ENCODE measurements around the gene PCCA.
"Not testable (repeated sequence)": the region's sequence is repeated elsewhere in the genome, so short reads cannot be mapped to it uniquely, and the experiment has no call there.

PCCA gene

DNA sequence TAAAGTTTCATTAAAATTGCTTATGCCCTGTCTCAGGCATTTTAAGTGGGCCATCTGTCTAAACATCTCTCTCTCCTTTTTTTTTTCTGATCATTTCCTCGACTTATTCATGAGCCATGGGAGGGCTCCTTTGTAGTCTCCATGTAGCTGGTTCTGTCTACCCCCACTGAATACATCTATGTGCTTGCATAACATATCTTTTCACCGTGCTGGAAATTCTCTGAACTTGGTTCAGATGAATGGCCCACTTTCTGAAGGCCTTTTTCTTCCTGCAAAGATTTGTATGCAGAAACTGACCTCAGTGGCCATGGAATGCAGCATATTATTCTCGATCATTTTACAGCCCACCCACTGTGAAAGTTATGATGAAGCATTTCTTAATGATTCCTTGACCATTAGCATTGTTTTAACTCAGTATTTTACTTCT is 274.4 kb downstream of the PCCA start:
- DNase-seq (ENCODE audit: low spot score), result no peak

- no peak for DNase-seq (ENCODE audit: low spot score)
Measured at GRCh38 chr13:100363874-100364273, 275.0 kb downstream of the PCCA start.

DNA sequence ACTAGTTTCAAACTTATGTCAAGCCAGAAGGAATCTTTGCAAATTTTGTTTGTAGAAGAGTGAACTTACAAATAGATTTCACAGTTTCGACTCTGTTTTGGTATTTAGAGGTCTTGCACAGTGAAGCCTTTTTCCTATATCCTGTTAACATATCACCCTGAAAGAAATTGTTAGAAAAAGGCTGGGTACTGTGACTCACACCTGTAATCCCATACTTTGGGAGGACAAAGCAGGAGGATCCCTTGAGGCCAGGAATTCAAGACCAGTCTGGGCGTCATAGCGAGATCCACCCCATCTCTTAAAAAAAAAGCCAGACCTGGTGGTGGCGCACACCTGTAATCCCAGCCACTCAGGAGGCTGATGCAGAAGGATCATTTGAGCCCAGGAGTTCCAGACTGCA is 275.7 kb downstream of the PCCA start:
- DNase-seq (ENCODE audit: low spot score), result no peak

GRCh38 chr13:100365680-100366079 is 276.8 kb downstream of the PCCA start:
- DNase-seq (ENCODE audit: low spot score), result no peak

GRCh38 chr13:100378533-100378932 is 289.6 kb downstream of the PCCA start:
- no peak for DNase-seq (ENCODE audit: low spot score)

DNA sequence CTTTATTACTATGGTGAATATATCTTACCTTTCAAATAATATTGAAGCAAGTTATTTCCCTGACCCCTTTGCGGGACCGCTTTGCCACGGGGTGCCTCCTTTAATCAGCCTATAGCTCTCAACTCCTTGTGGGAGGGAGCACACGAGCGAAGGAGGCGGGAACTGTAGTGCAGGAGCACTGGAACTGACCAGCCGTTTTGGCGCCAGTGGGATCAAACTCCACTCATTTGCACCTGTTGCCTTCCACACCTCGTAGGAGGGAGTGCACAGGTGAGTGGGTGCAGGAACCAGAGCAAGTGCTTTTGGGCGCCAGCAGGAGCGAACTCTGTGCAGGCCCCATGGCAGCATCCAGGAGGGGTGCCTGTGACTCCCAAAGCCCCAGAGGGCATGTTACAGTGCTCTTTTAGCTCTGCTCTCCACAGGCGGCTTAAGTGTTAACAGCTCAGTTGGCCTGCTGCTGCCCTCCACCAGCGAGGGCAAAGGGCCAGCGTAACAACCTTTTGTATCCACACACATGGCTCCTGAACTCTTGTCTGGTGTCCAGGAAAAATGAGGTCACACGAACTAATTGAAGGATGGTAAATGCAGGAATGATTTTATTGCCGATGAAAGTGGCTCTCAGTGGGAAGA is 292.8 kb downstream of the PCCA start:
- no peak for DNase-seq (ENCODE audit: low spot score)

DNA sequence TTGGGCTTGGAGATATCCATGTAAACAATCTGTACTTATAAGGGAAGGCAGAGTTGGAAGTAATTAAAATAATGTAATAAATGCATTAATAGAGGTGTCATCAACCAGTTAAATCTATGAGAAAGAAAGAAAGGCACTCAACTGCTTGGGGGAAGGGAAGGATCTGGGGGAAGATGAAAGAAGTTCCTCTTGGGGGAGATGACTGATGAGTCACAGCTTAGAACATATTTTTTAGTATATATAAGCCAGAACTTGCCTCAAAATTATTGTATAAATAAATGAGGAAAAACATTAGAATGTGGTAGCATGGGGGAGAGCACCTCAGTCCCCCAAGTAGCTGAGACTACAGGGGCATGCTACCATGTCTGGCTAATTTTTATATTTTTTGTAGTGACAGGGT is 293.9 kb downstream of the PCCA start:
- no peak for DNase-seq (ENCODE audit: low spot score)

DNA sequence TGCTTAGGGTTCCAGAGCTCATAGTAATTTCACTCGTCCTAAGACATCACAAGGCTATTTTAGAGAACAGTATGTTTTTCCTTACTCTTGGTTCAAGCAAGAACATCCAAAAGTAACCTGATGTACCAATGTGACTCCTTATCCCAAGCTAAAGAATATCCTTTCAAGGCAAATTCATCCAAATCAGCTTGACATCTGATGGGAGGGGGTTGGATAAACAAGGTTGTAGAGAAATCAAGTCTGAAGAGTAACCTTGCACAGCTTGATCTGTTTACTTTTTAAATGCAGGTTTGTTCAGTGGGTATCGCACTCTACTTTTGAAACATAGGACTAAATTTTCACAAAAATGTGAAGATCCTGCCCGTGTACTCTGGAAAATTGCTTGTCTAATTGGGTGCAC is 298.5 kb downstream of the PCCA start:
- DNase-seq (ENCODE audit: low spot score), result no peak

GRCh38 chr13:100388150-100388549 is 299.3 kb downstream of the PCCA start:
- not testable (repeated sequence) for DNase-seq (ENCODE audit: low spot score)

GRCh38 chr13:100388923-100389322 is 300.0 kb downstream of the PCCA start:
- no peak for DNase-seq (ENCODE audit: low spot score)

- DNase-seq (ENCODE audit: low spot score), result no peak
Measured at GRCh38 chr13:100389617-100390016, 300.7 kb downstream of the PCCA start.

- DNase-seq (ENCODE audit: low spot score), result no peak
Measured at GRCh38 chr13:100392709-100393630, 304.1 kb downstream of the PCCA start.

GRCh38 chr13:100394005-100394695 is 305.3 kb downstream of the PCCA start:
- no peak for DNase-seq (ENCODE audit: low spot score)

GRCh38 chr13:100395698-100396373 is 306.9 kb downstream of the PCCA start:
- DNase-seq (ENCODE audit: low spot score), result no peak

GRCh38 chr13:100396776-100397175 is 307.9 kb downstream of the PCCA start:
- DNase-seq (ENCODE audit: low spot score), result no peak

GRCh38 chr13:100397627-100398026 is 308.7 kb downstream of the PCCA start:
- no peak for DNase-seq (ENCODE audit: low spot score)

DNA sequence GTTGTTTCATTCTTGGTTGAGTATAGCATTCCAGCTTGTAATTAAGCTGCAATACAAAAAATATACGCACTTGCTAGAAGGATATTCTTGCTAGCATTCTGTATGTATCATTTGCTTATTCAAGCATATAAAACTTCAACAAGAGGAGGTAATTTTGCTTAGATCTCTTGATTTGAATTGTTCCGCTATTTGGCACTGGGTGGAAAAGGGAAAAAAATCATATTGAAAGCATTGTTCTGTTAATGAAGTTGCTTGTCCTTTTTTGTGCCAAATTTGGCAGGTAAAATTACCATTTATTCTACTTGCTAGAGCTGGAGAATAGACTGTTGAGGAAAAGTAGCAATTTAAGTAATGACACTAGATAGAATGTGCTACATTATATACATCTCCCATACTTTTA is 309.5 kb downstream of the PCCA start:
- DNase-seq (ENCODE audit: low spot score), result no peak

DNA sequence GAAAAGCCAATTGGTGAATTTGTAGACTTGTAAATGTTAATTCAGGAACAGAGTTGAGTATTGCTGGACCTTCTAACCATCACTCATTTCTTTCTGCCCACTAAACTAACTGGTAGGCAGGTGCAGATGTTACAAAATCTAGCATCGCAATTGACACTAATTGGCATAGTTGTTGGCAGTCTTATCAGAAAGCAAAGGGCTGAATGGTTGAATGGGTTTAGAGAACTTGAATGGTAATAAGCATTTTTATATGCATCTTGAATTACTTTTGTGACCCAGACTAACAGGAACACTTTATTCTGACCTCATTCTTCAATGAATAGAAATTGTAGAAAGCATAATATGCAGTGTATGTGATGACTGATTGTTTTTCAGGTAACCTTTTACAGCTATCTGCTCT is 310.6 kb downstream of the PCCA start:
- no peak for DNase-seq (ENCODE audit: low spot score)

DNA sequence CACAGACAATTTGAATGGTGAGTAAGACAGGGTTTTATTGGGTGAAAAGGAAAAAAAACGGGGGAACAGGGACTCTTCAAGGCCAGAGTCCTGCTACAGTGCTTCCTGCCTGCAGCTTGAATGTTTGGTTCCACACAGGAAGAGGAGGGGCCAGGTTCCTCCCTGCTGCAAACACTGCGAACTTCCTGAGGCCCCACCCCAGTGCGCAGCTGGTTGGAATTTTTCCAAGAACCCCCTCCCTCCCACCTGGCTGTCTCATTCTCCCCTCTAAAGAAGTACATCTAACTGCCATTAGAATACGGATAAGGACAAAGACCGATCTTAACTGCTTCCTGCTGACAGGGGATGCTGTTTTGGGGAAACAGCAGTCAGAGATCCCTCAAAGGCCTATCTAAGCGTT is 314.8 kb downstream of the PCCA start:
- no peak for DNase-seq (ENCODE audit: low spot score)

- no peak for DNase-seq (ENCODE audit: low spot score)
Measured at GRCh38 chr13:100409132-100409531, 320.2 kb downstream of the PCCA start.

GRCh38 chr13:100423375-100423774 is 334.5 kb downstream of the PCCA start:
- DNase-seq (ENCODE audit: low spot score), result no peak

DNA sequence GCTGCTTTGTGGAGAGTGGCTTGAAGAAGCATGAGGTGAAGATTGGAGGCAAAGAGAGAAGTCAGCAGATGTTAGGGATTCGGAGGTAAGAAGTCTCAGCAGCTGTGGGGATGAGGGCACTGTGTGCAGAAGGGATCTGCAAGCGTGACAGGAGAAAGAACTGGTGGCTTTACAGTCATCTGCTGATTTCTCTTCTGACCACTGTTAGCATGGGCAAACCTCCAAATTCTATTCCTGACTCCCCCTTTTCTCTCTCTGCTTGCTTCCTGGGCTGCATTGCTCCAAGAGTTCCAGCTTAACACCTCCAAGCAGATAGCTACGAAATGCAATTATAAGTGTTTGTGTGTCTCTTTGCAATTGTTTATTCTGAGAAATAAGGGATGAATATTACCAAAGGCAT is 340.1 kb downstream of the PCCA start:
- no peak for DNase-seq (ENCODE audit: low spot score)
